Vagina (tissue), 2 donors: ENCODE results near the gene KIF7.

ENCODE experiments used
- CTCF ChIP-seq, 3 experiments: fragments of 450-650 bp in 2 of 3; fragments of 200-600 bp in 1 of 3; sonication (generic) in 1 of 3; IDR thresholded peaks; one replicate each; pipeline ENCODE4 v1.5.1; 2017 to 2019; ENCODE audit warnings: antibody characterized with exemption in 3 of 3, mild to moderate bottlenecking in 2 of 3, moderate library complexity in 2 of 3
- POLR2A ChIP-seq, 2 donors: fragments of 450-650 bp; IDR thresholded peaks; one replicate each; pipeline ENCODE4 v1.6.1; 2017; ENCODE audit warnings: antibody characterized with exemption in 2 of 2, mild to moderate bottlenecking in 2 of 2, moderate library complexity in 2 of 2

DNA sequence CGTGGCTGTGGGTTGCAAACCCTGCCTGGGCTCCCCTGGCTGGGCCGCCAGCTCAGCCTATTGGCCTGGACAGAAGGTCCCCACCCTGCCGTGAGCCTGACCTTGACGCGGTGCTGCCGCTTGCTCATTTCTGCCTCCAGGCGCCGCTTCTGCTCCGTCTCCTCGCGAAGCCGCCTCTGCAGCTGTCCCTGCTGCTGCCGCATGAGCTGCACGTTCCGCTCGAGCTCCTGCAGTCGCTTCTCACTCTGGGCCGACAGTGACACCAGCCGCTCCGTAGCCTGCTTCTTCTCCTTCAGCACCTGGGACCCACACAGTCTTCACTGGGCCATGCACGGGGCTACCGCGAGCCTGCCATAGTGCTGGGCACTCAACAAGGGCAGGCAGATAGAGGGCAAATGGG lies 21.7 kb downstream of the KIF7 start:
- TF ChIP-seq CTCF (IDR thresholded peaks at IDR 0.05) (no peak), POLR2A (IDR thresholded peaks at IDR 0.05) (no peak)
